Measurements from ENCODE around the gene CNPY1. TPM values are rescaled to one million over a fixed set of nuclear protein-coding genes. Genes with fewer than 3 reads are reported as not detected.

Gene CNPY1
- total and polyA plus RNA-seq, 2 experiments from 2014 or later = 0.15 TPM; not detected in 1

DNA sequence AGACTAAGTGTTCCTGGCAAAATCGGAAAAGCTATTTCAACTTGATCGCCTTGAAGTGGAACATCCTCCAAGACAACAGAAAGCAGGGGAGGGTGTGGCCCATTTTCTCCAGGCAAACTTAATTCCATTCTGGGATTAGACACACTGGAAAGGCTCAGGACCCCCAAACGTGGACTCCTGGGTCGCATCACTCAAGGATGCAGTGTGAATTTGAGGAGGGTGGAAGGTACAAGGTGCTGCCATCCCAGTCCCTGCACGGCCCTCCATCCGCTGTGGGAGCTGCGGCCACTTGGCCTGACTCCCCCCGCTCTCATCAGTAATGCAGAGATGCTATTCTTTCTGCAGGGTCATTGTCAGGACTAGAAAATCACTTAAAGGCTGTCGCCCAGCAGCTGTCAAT, 2.4 kb downstream of the CNPY1 start:
- Histone ChIP-seq H3K27me3 (no peaks in the 10 kb centered on the region), H3K36me3 (no peaks in the 10 kb centered on the region), H3K27ac (no peak overlapping the region), H3K4me1 (ENCODE audit: low read depth) (no peaks in the 10 kb centered on the region), H3K4me3 (no peak overlapping the region), H3K9me3 (ENCODE audit: low read depth) (no peaks in the 10 kb centered on the region)
- no peak for TF ChIP-seq CTCF (IDR thresholded peaks at IDR 0.05; ENCODE audit: low read depth, low read length)
- no peak for DNase-seq (ENCODE audit: low read depth in 1 of 2, low spot score in 1 of 2)

DNA sequence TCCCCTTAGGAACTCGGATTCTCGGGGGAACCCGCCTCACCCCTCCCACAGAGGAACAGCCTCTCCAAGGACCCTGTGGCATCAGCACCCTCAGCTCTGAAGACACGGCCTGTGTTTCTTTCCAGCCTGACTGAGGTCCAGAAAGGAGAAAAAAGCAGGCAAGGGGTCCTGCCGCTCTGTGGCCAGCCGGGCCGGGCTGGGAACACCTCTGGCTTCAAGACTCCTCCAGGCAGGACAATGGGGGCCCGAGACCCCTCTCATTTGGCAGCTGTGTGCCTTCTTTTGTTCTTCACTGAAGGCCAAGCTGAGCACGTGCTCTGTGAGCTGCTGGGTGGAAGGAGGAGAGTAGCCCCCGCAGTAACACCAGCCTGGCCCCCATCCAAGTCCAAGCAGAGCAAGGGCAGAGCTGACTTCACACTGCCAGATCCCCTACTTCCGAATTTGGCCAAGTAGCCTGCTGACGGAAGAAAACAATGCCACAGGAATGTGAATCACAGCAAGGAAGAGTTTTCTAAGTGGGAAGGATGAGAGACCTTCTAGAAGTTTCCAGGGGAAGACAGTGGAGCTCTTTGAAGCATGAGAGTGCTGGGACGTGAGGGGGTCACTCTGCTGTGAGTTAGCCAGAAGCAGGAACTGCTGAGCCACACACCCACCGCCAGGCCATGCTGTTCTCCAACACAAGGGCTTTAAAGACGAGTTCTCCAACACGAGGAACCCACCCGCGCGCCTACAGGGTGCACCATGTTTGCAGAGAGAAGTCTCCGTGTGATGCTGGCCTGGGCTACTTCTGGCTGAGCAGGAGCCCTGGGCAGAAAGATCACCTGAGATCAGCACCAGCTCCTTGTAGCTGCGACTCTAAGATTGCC, 3.1 kb downstream of the CNPY1 start:
- peak in 1 of 2 donors; percentile 47 for DNase-seq (ENCODE audit: low read depth in 1 of 2, low spot score in 1 of 2)

DNA sequence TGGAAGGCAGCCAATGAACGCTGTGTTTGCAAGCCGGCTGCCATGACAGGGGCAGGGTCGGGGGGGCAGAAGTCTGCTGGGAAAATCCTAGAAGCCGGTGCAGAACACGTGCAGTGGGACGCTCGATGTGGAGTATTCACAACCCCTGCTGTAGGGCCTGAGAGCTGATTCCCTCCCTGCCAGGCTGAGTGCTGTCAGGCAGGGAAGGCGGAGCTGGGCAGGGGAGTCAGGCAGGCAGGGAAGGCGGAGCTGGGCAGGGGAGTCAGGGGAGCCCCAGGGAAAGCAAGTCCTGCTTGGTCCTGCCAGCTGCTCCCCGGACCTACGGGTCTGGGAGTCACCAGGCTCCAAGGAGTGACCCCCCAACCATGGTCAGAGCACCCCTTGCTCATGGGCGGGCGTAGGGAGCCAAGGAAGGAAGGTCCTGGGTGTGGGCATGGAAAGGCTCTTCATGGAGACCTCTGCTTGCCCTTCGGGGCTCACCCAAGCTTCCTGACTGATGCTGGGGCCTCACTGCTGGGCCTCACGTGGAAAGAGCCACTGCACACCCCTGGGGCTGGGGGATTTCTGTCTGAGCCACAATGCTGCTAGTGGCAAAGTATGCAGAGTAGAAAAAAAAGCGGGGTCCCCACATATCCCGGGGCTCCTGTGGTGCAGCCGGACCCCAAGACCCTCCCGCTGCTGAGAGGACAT, 4.2 kb downstream of the CNPY1 start:
- no peak for DNase-seq (ENCODE audit: low read depth in 1 of 2, low spot score in 1 of 2)
- no peaks in the 10 kb centered on the region for H3K36me3 ChIP-seq
- no peaks in the 10 kb centered on the region for H3K9me3 ChIP-seq (ENCODE audit: low read depth)
- no peaks in the 10 kb centered on the region for H3K4me1 ChIP-seq (ENCODE audit: low read depth)
- peaks cover 11% of the 10 kb centered on the region for H3K27me3 ChIP-seq
- no peak for TF ChIP-seq CTCF (IDR thresholded peaks at IDR 0.05; ENCODE audit: low read depth, low read length)
- H3K4me3 ChIP-seq = no peak overlapping the region
- no peak overlapping the region for H3K27ac ChIP-seq

More for the DNA sequence above, 3.1 kb downstream of the CNPY1 start:
- Histone ChIP-seq H3K4me3 (no peak overlapping the region), H3K4me1 (ENCODE audit: low read depth) (no peaks in the 10 kb centered on the region), H3K36me3 (no peaks in the 10 kb centered on the region), H3K9me3 (ENCODE audit: low read depth) (no peaks in the 10 kb centered on the region), H3K27me3 (peaks cover 2% of the 10 kb centered on the region), H3K27ac (no peak overlapping the region)
- TF ChIP-seq CTCF (IDR thresholded peaks at IDR 0.05; ENCODE audit: low read depth, low read length) = no peak

DNA sequence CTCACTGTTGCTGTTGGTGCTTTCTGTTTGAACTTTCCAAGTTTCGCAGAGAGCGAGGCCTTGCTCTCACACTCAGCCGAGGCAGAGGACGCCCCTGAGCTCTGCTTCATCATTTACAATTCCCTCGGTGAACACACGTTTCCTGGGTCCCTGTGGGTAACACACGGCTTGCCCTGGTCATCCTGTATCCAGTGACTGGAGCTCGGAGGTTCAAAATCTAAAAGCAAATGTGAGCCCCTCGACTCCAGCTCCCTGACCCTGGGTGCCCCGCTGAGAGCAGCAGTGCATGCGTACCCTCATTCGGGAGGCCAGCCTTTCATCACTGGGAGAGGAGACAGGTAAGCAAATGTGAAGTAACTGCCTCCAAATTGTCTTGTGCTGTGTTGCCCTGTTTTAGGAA, 5.8 kb downstream of the CNPY1 start:
- no peak for DNase-seq (ENCODE audit: low read depth in 1 of 2, low spot score in 1 of 2)
- no peaks in the 10 kb centered on the region for H3K4me1 ChIP-seq (ENCODE audit: low read depth)

GRCh38 chr7:155538293-155538692, 8.1 kb downstream of the CNPY1 start:
- TF ChIP-seq CTCF (IDR thresholded peaks at IDR 0.05; ENCODE audit: low read depth, low read length) = no peak
- peaks cover under 1% of the 10 kb centered on the region for H3K4me1 ChIP-seq (ENCODE audit: low read depth)
- no peak overlapping the region for H3K27ac ChIP-seq
- H3K4me3 ChIP-seq = no peak overlapping the region
- no peaks in the 10 kb centered on the region for H3K9me3 ChIP-seq (ENCODE audit: low read depth)
- DNase-seq (ENCODE audit: low read depth in 1 of 2, low spot score in 1 of 2) = no peak
- peaks cover 50% of the 10 kb centered on the region for H3K27me3 ChIP-seq
- no peaks in the 10 kb centered on the region for H3K36me3 ChIP-seq

More for the DNA sequence above, 5.8 kb downstream of the CNPY1 start:
- TF ChIP-seq CTCF (IDR thresholded peaks at IDR 0.05; ENCODE audit: low read depth, low read length) = no peak
- Histone ChIP-seq H3K4me3 (no peak overlapping the region), H3K27ac (no peak overlapping the region), H3K9me3 (ENCODE audit: low read depth) (no peaks in the 10 kb centered on the region), H3K36me3 (no peaks in the 10 kb centered on the region), H3K27me3 (peaks cover 27% of the 10 kb centered on the region)

Measured in cardiac muscle cell (in vitro differentiated cells and primary cell).